Activated CD4-positive, alpha-beta T cell treated with anti-CD3 and anti-CD28 coated beads, Interleukin-2, amount 10 ng/mL, durations not matched to agents 24 days and 14 days (primary cell): ENCODE measurements around the gene TBC1D1. TPM values are rescaled to one million over a fixed set of nuclear protein-coding genes. Genes with fewer than 3 reads are reported as not detected.
A peak's percentile ranks its signal among the peaks of the same experiment; 100 is the strongest.
"Not testable (repeated sequence)": the region's sequence is repeated elsewhere in the genome, so short reads cannot be mapped to it uniquely, and the experiment has no call there.

Experiments used
- DNase-seq: peaks from one replicate; pipeline ENCODE4 v3.0.0; 2022
- H3K27ac Mint-ChIP-seq: one replicate; pipeline ENCODE4 v1.8.0; 2022; ENCODE audit warnings: mild to moderate bottlenecking, mixed read lengths
- H3K27me3 Mint-ChIP-seq: one replicate; pipeline ENCODE4 v1.8.0; 2022; ENCODE audit warnings: mixed read lengths
- H3K36me3 Mint-ChIP-seq: one replicate; pipeline ENCODE4 v1.8.0; 2022; ENCODE audit warnings: low read depth, mild to moderate bottlenecking, mixed read lengths
- H3K4me1 Mint-ChIP-seq: one replicate; pipeline ENCODE4 v1.8.0; 2021; ENCODE audit warnings: mixed read lengths
- H3K4me3 Mint-ChIP-seq: one replicate; pipeline ENCODE4 v1.8.0; 2022; ENCODE audit warnings: mild to moderate bottlenecking, moderate library complexity, mixed read lengths
- H3K9me3 Mint-ChIP-seq: one replicate; pipeline ENCODE4 v1.8.0; 2021; ENCODE audit warnings: mixed read lengths
- intact Hi-C: fragments of 100-400 bp; cut with micrococcal nuclease; formaldehyde crosslinking; loops from one replicate; pipeline ENCODE4 v1.15.1; 2023
- total RNA-seq: library from RNA; stranded (reverse); gene quantifications from 2 replicates; pipeline ENCODE4 v1.2.3, GENCODE V29; 2022

Gene TBC1D1
- total RNA-seq, 1 donor from 2014 or later: 61.6 TPM

GRCh38 chr4:37973441-37973840 lies 82.6 kb downstream of the TBC1D1 start:
- intact Hi-C loops: no loop called here
- H3K27me3 Mint-ChIP-seq: no peaks in the 10 kb centered on the region
- DNase-seq: no peak
- no peak overlapping the region for H3K4me3 Mint-ChIP-seq
- H3K36me3 Mint-ChIP-seq: peaks cover 4% of the 10 kb centered on the region
- H3K27ac Mint-ChIP-seq: no peak overlapping the region
- no peaks in the 10 kb centered on the region for H3K9me3 Mint-ChIP-seq
- H3K4me1 Mint-ChIP-seq: peaks cover 13% of the 10 kb centered on the region

GRCh38 chr4:37975321-37975822 lies 84.5 kb downstream of the TBC1D1 start:
- H3K4me3 Mint-ChIP-seq, H3K27ac Mint-ChIP-seq, H3K9me3 Mint-ChIP-seq, H3K36me3 Mint-ChIP-seq, H3K27me3 Mint-ChIP-seq, DNase-seq: not testable (repeated sequence)
- intact Hi-C loops: loop anchor here (5.0 kb wide), 7 partner anchors 48 to 1007 kb away; partner anchors contain the start of gene RELL1
- H3K4me1 Mint-ChIP-seq: peaks cover 18% of the 10 kb centered on the region

- peak; percentile 59 for DNase-seq
- Mint-ChIP-seq H3K9me3 (no peaks in the 10 kb centered on the region), H3K27ac (peak overlapping the region; percentile 41), H3K36me3 (peaks cover 2% of the 10 kb centered on the region), H3K4me3 (peak overlapping the region; percentile 58), H3K27me3 (peaks cover 2% of the 10 kb centered on the region), H3K4me1 (peaks cover 19% of the 10 kb centered on the region)
- intact Hi-C loops: loop anchor here (2.0 to 5.0 kb wide), 8 partner anchors 49 to 1006 kb away; partner anchors contain the start of genes PGM2 and RELL1
These were observed 85.6 kb downstream of the TBC1D1 start for GRCh38 chr4:37976507-37976906.

- Mint-ChIP-seq H3K4me1 (peaks cover 23% of the 10 kb centered on the region), H3K27me3 (peaks cover 2% of the 10 kb centered on the region), H3K4me3 (peak overlapping the region; percentile 87), H3K9me3 (no peaks in the 10 kb centered on the region), H3K27ac (peak overlapping the region; percentile 41), H3K36me3 (peaks cover 2% of the 10 kb centered on the region)
- peak; percentile 94 for DNase-seq
- intact Hi-C loops: loop anchor here (2.0 to 5.0 kb wide), 8 partner anchors 50 to 1005 kb away; partner anchors contain the start of genes PGM2 and RELL1
These were observed 86.1 kb downstream of the TBC1D1 start for GRCh38 chr4:37976991-37977470.

GRCh38 chr4:37977471-37978247 lies 86.8 kb downstream of the TBC1D1 start:
- intact Hi-C loops: loop anchor here (1.0 to 5.0 kb wide), 11 partner anchors 23 to 1005 kb away; partner anchors contain the start of genes PGM2, RELL1 and TBC1D1
- H3K27me3 Mint-ChIP-seq: peaks cover 2% of the 10 kb centered on the region
- H3K9me3 Mint-ChIP-seq: no peaks in the 10 kb centered on the region
- peak; percentile 93 for DNase-seq
- H3K27ac Mint-ChIP-seq: peak overlapping the region; percentile 86
- peaks cover 2% of the 10 kb centered on the region for H3K36me3 Mint-ChIP-seq
- peaks cover 24% of the 10 kb centered on the region for H3K4me1 Mint-ChIP-seq
- peak overlapping the region; percentile 87 for H3K4me3 Mint-ChIP-seq

GRCh38 chr4:37978248-37978924 lies 87.5 kb downstream of the TBC1D1 start:
- Mint-ChIP-seq H3K9me3 (no peaks in the 10 kb centered on the region), H3K4me1 (peaks cover 21% of the 10 kb centered on the region), H3K36me3 (peaks cover 2% of the 10 kb centered on the region), H3K27me3 (peaks cover 2% of the 10 kb centered on the region), H3K27ac (peak overlapping the region; percentile 86), H3K4me3 (peak overlapping the region; percentile 87)
- DNase-seq: peak; percentile 72
- intact Hi-C loops: loop anchor here (1.0 to 5.0 kb wide), 10 partner anchors 24 to 1004 kb away; partner anchors contain the start of genes RELL1 and TBC1D1

GRCh38 chr4:37980246-37980645 lies 89.4 kb downstream of the TBC1D1 start:
- no peak for DNase-seq
- Mint-ChIP-seq H3K4me1 (peaks cover 21% of the 10 kb centered on the region), H3K27me3 (peaks cover 2% of the 10 kb centered on the region), H3K27ac (no peak overlapping the region), H3K36me3 (peaks cover 2% of the 10 kb centered on the region), H3K9me3 (no peaks in the 10 kb centered on the region), H3K4me3 (no peak overlapping the region)
- intact Hi-C loops: no loop called here

- H3K27ac Mint-ChIP-seq: no peak overlapping the region
- intact Hi-C loops: no loop called here
- DNase-seq: no peak
- H3K27me3 Mint-ChIP-seq: peaks cover 2% of the 10 kb centered on the region
- H3K36me3 Mint-ChIP-seq: peaks cover 2% of the 10 kb centered on the region
- no peak overlapping the region for H3K4me3 Mint-ChIP-seq
- H3K9me3 Mint-ChIP-seq: no peaks in the 10 kb centered on the region
- H3K4me1 Mint-ChIP-seq: peaks cover 27% of the 10 kb centered on the region
These were observed 90.5 kb downstream of the TBC1D1 start for GRCh38 chr4:37981425-37981824.

GRCh38 chr4:37981844-37982720 lies 91.2 kb downstream of the TBC1D1 start:
- peaks cover 2% of the 10 kb centered on the region for H3K27me3 Mint-ChIP-seq
- no peak overlapping the region for H3K27ac Mint-ChIP-seq
- no peak overlapping the region for H3K4me3 Mint-ChIP-seq
- intact Hi-C loops: no loop called here
- peaks cover 2% of the 10 kb centered on the region for H3K36me3 Mint-ChIP-seq
- peaks cover 27% of the 10 kb centered on the region for H3K4me1 Mint-ChIP-seq
- DNase-seq: no peak
- H3K9me3 Mint-ChIP-seq: no peaks in the 10 kb centered on the region

GRCh38 chr4:37982736-37983135 lies 91.9 kb downstream of the TBC1D1 start:
- intact Hi-C loops: no loop called here
- no peak for DNase-seq
- peaks cover 4% of the 10 kb centered on the region for H3K36me3 Mint-ChIP-seq
- peaks cover 2% of the 10 kb centered on the region for H3K27me3 Mint-ChIP-seq
- no peaks in the 10 kb centered on the region for H3K9me3 Mint-ChIP-seq
- H3K27ac Mint-ChIP-seq: no peak overlapping the region
- H3K4me3 Mint-ChIP-seq: no peak overlapping the region
- H3K4me1 Mint-ChIP-seq: peaks cover 28% of the 10 kb centered on the region

- Mint-ChIP-seq H3K4me3 (no peak overlapping the region), H3K27me3 (peaks cover 2% of the 10 kb centered on the region), H3K27ac (no peak overlapping the region), H3K4me1 (peaks cover 25% of the 10 kb centered on the region), H3K36me3 (peaks cover 8% of the 10 kb centered on the region), H3K9me3 (no peaks in the 10 kb centered on the region)
- DNase-seq: no peak
- intact Hi-C loops: no loop called here
These were observed 93.1 kb downstream of the TBC1D1 start for GRCh38 chr4:37983951-37984350.

GRCh38 chr4:37985730-37986275 lies 94.9 kb downstream of the TBC1D1 start:
- Mint-ChIP-seq H3K4me1 (peaks cover 19% of the 10 kb centered on the region), H3K4me3 (no peak overlapping the region), H3K9me3 (no peaks in the 10 kb centered on the region), H3K27ac (no peak overlapping the region), H3K36me3 (peaks cover 6% of the 10 kb centered on the region), H3K27me3 (no peaks in the 10 kb centered on the region)
- no peak for DNase-seq
- intact Hi-C loops: no loop called here

- H3K4me3 Mint-ChIP-seq: no peak overlapping the region
- H3K27ac Mint-ChIP-seq: no peak overlapping the region
- intact Hi-C loops: no loop called here
- peaks cover 6% of the 10 kb centered on the region for H3K36me3 Mint-ChIP-seq
- DNase-seq: no peak
- H3K4me1 Mint-ChIP-seq: peaks cover 7% of the 10 kb centered on the region
- H3K9me3 Mint-ChIP-seq: no peaks in the 10 kb centered on the region
- no peaks in the 10 kb centered on the region for H3K27me3 Mint-ChIP-seq
These were observed 97.8 kb downstream of the TBC1D1 start for GRCh38 chr4:37988670-37989069.
